Measurements from ENCODE around the gene DNMT3B. TPM values are rescaled to one million over a fixed set of nuclear protein-coding genes. Genes with fewer than 3 reads are reported as not detected.

DNMT3B gene
- polyA plus RNA-seq, 4 donors, result 0.45 to 2.3 (median 1.1) TPM; not detected in 1

DNA sequence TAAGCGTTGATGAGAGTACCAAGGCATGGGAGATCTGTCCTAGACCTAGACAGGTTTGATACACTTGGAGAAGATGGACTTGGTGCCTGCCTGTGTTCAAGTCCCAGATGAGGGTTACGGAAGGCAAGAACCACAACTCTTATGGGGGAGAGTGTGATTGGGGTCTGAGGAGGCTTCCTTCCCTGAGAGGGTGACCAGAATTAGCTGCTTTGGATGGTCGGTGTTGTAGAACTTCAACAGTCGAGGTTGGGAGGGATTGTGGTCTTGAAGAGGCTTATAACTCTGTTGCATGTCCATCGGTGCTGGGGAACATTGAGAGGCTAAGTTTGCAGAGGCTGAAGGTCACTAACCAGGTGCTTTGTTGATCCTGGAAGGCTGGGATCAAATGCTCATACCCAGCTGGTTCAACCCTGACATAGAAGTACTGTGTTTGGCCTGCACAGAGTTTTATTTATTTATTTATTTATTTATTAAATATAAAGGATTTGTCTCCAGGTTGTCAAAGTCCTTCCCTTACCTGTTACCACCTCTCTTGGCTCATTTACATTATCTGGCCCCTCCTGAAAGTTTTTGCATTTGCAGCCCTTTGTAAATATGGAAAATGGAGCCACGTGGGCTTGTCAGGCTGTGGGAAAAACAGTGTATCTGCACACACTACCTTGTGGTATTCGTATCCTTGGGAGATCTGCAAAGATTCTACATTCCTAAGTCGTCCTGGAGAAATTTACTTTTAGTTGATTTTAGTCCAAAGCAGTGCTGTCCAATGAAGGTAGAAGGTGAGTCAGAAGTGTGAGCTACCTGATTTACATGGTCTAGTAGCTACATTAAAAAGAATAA, 80.7 kb downstream of the DNMT3B start:
- Histone ChIP-seq H3K27ac (ENCODE audit: low read depth in 1 of 3, low read length in 2 of 3) (no peak overlapping the region), H3K4me3 (ENCODE audit: low read depth in 1 of 3, low read length in 3 of 3) (no peak overlapping the region), H3K27me3 (ENCODE audit: control insufficient read depth in 3 of 3, insufficient read depth in 3 of 3, low read length in 3 of 3) (no peaks in the 10 kb centered on the region), H3K36me3 (ENCODE audit: control insufficient read depth in 3 of 3, insufficient read depth in 2 of 3, low read depth in 1 of 3, low read length in 3 of 3) (peaks cover 25 to 43% (median 26%) of the 10 kb centered on the region in 3 donors), H3K4me1 (ENCODE audit: control insufficient read depth in 3 of 3, insufficient read depth in 2 of 3, low read depth in 1 of 3, low read length in 2 of 3) (no peaks in the 10 kb centered on the region), H3K9me3 (ENCODE audit: control insufficient read depth in 2 of 2, insufficient read depth in 1 of 2, low read depth in 1 of 2, low read length in 1 of 2) (no peaks in the 10 kb centered on the region)
- DNase-seq, result no peak
- WGBS, 3 donors, result 81 to 88% (median 84%) methylated on average over 8 of the region's 8 CpGs
- no peak for FAIRE-seq

DNA sequence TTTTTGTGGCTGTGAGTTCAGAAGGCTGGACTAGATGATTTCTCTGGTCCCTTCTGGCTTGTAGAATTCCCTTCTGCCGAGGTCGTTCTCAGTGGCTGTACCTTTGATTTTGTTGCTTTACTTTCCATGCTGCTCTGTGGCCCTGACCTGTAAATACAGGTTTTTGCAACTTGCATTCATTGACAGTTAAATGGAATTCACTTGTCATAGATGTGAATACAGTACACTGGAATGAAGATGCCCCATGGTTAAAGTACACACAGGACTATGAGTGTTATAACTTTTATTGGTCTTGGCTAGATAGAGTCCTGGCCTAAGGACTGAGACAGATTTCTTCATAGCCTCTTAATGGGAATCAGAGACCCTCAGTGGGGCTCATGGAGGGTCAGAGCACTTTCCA, 83.6 kb downstream of the DNMT3B start:
- H3K36me3 ChIP-seq (ENCODE audit: control insufficient read depth in 3 of 3, insufficient read depth in 2 of 3, low read depth in 1 of 3, low read length in 3 of 3), result peaks cover 14 to 37% (median 21%) of the 10 kb centered on the region in 3 donors
- 86 to 95% (median 89%) methylated on average over 2 of the region's 2 CpGs for WGBS, 3 donors
- FAIRE-seq, result no peak
- no peak overlapping the region for H3K4me3 ChIP-seq (ENCODE audit: low read depth in 1 of 3, low read length in 3 of 3)
- DNase-seq, result peak in 1 of 2 donors; percentile 40
- no peaks in the 10 kb centered on the region for H3K9me3 ChIP-seq (ENCODE audit: control insufficient read depth in 2 of 2, insufficient read depth in 1 of 2, low read depth in 1 of 2, low read length in 1 of 2)
- no peaks in the 10 kb centered on the region for H3K27me3 ChIP-seq (ENCODE audit: control insufficient read depth in 3 of 3, insufficient read depth in 3 of 3, low read length in 3 of 3)
- no peak overlapping the region for H3K27ac ChIP-seq (ENCODE audit: low read depth in 1 of 3, low read length in 2 of 3)
- no peaks in the 10 kb centered on the region for H3K4me1 ChIP-seq (ENCODE audit: control insufficient read depth in 3 of 3, insufficient read depth in 2 of 3, low read depth in 1 of 3, low read length in 2 of 3)

DNA sequence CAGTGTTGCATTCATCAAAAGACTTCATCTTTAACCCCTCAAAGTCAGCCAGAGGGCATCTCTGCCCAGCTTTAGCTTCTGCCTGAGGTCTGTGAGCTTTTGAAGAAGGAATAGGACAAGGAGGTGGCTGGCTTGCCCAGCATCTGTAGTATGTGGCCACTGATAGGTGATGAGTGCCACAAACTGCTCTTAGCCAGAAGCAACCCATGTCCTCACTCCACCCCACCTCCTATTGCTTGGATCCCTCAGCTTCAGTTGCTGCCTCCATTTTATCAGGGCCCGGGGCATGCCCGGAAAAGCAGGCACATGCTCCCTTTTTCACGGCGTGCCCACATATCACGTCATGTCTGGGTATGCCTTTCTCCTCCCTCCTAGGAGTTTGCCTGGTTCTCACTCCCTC, 84.7 kb downstream of the DNMT3B start:
- H3K4me1 ChIP-seq (ENCODE audit: control insufficient read depth in 3 of 3, insufficient read depth in 2 of 3, low read depth in 1 of 3, low read length in 2 of 3), result no peaks in the 10 kb centered on the region
- peaks cover 12 to 33% (median 21%) of the 10 kb centered on the region in 3 donors for H3K36me3 ChIP-seq (ENCODE audit: control insufficient read depth in 3 of 3, insufficient read depth in 2 of 3, low read depth in 1 of 3, low read length in 3 of 3)
- no peak overlapping the region for H3K4me3 ChIP-seq (ENCODE audit: low read depth in 1 of 3, low read length in 3 of 3)
- H3K9me3 ChIP-seq (ENCODE audit: control insufficient read depth in 2 of 2, insufficient read depth in 1 of 2, low read depth in 1 of 2, low read length in 1 of 2), result no peaks in the 10 kb centered on the region
- no peak overlapping the region for H3K27ac ChIP-seq (ENCODE audit: low read depth in 1 of 3, low read length in 2 of 3)
- no peaks in the 10 kb centered on the region for H3K27me3 ChIP-seq (ENCODE audit: control insufficient read depth in 3 of 3, insufficient read depth in 3 of 3, low read length in 3 of 3)
- WGBS, 3 donors, result 97 to 98% (median 98%) methylated on average over 5 of the region's 5 CpGs
- FAIRE-seq (no peak), DNase-seq (no peak)

DNA sequence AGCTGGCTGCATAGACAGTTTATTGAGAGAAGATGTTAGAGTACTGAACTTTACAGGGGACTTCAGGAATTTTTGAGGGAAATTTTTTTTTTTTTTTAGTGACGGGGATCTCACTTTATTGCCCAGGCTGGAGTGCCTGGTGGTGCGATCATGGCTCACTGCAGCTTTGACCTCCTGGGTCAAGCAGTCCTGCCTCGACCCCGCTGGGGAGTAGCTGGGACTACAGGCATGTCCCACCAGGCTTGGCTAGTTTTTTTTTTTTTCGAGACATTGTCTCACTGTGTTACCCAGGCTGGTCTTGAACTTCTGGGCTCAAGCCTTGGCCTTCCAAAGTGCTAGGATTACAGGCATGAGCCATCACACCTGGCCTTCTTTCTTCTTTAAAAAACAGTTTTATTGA, 85.8 kb downstream of the DNMT3B start:
- no peaks in the 10 kb centered on the region for H3K9me3 ChIP-seq (ENCODE audit: control insufficient read depth in 2 of 2, insufficient read depth in 1 of 2, low read depth in 1 of 2, low read length in 1 of 2)
- peaks cover 12 to 26% (median 18%) of the 10 kb centered on the region in 3 donors for H3K36me3 ChIP-seq (ENCODE audit: control insufficient read depth in 3 of 3, insufficient read depth in 2 of 3, low read depth in 1 of 3, low read length in 3 of 3)
- FAIRE-seq (no peak), DNase-seq (no peak)
- H3K4me3 ChIP-seq (ENCODE audit: low read depth in 1 of 3, low read length in 3 of 3), result no peak overlapping the region
- no peaks in the 10 kb centered on the region for H3K27me3 ChIP-seq (ENCODE audit: control insufficient read depth in 3 of 3, insufficient read depth in 3 of 3, low read length in 3 of 3)
- H3K27ac ChIP-seq (ENCODE audit: low read depth in 1 of 3, low read length in 2 of 3), result no peak overlapping the region
- 95 to 99% (median 96%) methylated on average over 5 of the region's 5 CpGs for WGBS, 3 donors
- no peaks in the 10 kb centered on the region for H3K4me1 ChIP-seq (ENCODE audit: control insufficient read depth in 3 of 3, insufficient read depth in 2 of 3, low read depth in 1 of 3, low read length in 2 of 3)

DNA sequence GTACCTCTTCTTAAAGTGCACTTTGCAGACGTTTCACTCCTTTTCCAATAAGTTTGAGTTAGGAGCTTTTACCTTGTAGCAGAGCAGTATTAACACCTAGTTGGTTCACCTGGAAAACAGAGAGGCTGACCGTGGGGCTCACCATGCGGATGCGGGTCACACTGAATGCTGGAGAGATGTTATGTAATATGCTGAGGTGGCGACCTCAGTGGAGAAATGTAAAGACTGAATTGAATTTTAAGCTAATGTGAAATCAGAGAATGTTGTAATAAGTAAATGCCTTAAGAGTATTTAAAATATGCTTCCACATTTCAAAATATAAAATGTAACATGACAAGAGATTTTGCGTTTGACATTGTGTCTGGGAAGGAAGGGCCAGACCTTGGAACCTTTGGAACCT, 86.7 kb downstream of the DNMT3B start:
- no peaks in the 10 kb centered on the region for H3K27me3 ChIP-seq (ENCODE audit: control insufficient read depth in 3 of 3, insufficient read depth in 3 of 3, low read length in 3 of 3)
- no peak for DNase-seq
- H3K9me3 ChIP-seq (ENCODE audit: control insufficient read depth in 2 of 2, insufficient read depth in 1 of 2, low read depth in 1 of 2, low read length in 1 of 2), result no peaks in the 10 kb centered on the region
- H3K27ac ChIP-seq (ENCODE audit: low read depth in 1 of 3, low read length in 2 of 3), result no peak overlapping the region
- no peaks in the 10 kb centered on the region for H3K4me1 ChIP-seq (ENCODE audit: control insufficient read depth in 3 of 3, insufficient read depth in 2 of 3, low read depth in 1 of 3, low read length in 2 of 3)
- FAIRE-seq, result no peak
- peaks cover 12 to 28% (median 18%) of the 10 kb centered on the region in 3 donors for H3K36me3 ChIP-seq (ENCODE audit: control insufficient read depth in 3 of 3, insufficient read depth in 2 of 3, low read depth in 1 of 3, low read length in 3 of 3)
- H3K4me3 ChIP-seq (ENCODE audit: low read depth in 1 of 3, low read length in 3 of 3), result no peak overlapping the region
- WGBS, 3 donors, result 89 to 91% (median 91%) methylated on average over 6 of the region's 6 CpGs

DNA sequence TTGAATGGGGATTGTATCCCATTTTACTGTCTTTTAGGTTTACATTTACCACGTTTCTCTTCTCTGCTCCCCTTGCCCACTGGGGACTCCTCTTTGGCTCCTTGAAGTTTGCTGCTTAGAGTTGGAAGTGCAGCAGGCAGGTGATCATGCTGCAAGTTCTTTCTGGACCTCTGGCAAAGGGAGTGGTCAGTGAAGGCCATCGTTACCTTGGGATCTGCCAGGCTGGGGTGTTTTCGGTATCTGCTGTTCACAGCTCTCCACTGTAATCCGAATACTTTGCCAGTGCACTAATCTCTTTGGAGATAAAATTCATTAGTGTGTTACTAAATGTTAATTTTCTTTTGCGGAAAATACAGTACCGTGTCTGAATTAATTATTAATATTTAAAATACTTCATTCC, 87.4 kb downstream of the DNMT3B start:
- FAIRE-seq, result no peak
- Histone ChIP-seq H3K9me3 (ENCODE audit: control insufficient read depth in 2 of 2, insufficient read depth in 1 of 2, low read depth in 1 of 2, low read length in 1 of 2) (no peaks in the 10 kb centered on the region), H3K36me3 (ENCODE audit: control insufficient read depth in 3 of 3, insufficient read depth in 2 of 3, low read depth in 1 of 3, low read length in 3 of 3) (peaks cover 12 to 26% (median 18%) of the 10 kb centered on the region in 3 donors), H3K27ac (ENCODE audit: low read depth in 1 of 3, low read length in 2 of 3) (no peak overlapping the region), H3K4me1 (ENCODE audit: control insufficient read depth in 3 of 3, insufficient read depth in 2 of 3, low read depth in 1 of 3, low read length in 2 of 3) (no peaks in the 10 kb centered on the region), H3K27me3 (ENCODE audit: control insufficient read depth in 3 of 3, insufficient read depth in 3 of 3, low read length in 3 of 3) (no peaks in the 10 kb centered on the region), H3K4me3 (ENCODE audit: low read depth in 1 of 3, low read length in 3 of 3) (no peak overlapping the region)
- no peak for DNase-seq
- 93 to 94% (median 94%) methylated on average over 6 of the region's 6 CpGs for WGBS, 3 donors

DNA sequence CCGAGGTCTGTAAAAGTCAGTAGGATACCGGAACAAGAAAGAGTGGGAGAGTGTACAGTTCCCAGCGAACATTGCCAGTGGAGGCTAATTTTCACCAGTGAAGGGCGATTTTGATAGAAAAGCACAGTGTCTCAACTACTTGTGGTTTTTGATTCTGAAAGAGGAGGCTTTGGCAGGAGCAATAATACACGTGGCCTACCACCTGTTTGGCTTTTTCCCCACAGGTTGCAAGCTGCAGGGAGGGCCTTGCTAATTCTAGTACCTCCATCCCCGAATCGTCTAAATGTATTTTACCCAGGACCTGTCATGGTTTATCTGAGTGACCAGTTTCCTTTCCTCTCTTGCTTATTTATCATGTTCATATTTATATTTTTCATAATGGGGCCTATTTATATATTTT, 93.2 kb downstream of the DNMT3B start:
- peaks cover 4 to 13% (median 6%) of the 10 kb centered on the region in 3 donors for H3K36me3 ChIP-seq (ENCODE audit: control insufficient read depth in 3 of 3, insufficient read depth in 2 of 3, low read depth in 1 of 3, low read length in 3 of 3)
- no peak overlapping the region for H3K4me3 ChIP-seq (ENCODE audit: low read depth in 1 of 3, low read length in 3 of 3)
- 82 to 85% (median 84%) methylated on average over 7 of the region's 7 CpGs for WGBS, 3 donors
- H3K27ac ChIP-seq (ENCODE audit: low read depth in 1 of 3, low read length in 2 of 3), result no peak overlapping the region
- FAIRE-seq, result no peak
- no peaks in the 10 kb centered on the region for H3K9me3 ChIP-seq (ENCODE audit: control insufficient read depth in 2 of 2, insufficient read depth in 1 of 2, low read depth in 1 of 2, low read length in 1 of 2)
- no peak for DNase-seq
- H3K27me3 ChIP-seq (ENCODE audit: control insufficient read depth in 3 of 3, insufficient read depth in 3 of 3, low read length in 3 of 3), result no peaks in the 10 kb centered on the region
- H3K4me1 ChIP-seq (ENCODE audit: control insufficient read depth in 3 of 3, insufficient read depth in 2 of 3, low read depth in 1 of 3, low read length in 2 of 3), result peaks cover 0 to 3% (median 0%) of the 10 kb centered on the region in 3 donors

DNA sequence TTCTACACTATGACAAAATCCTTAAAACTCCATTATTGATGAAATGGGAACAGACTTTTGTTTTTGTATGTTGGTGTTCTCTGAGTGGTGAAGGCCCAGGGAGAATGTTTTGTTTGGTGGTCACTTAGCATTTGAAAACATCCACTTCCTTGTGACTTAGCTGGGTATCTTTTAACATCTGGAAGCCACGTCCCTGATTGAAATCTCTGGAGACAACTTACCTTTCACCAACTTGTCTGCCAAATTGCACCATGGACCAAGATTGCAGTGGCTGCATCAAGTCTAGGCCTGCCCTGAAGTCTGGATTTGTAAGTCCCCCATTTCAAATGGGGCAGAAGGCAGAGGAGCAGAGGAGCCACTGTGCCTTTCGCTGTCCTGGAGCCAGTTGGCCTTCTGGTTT, 96.0 kb downstream of the DNMT3B start:
- FAIRE-seq (no peak), DNase-seq (no peak)
- Histone ChIP-seq H3K36me3 (ENCODE audit: control insufficient read depth in 3 of 3, insufficient read depth in 2 of 3, low read depth in 1 of 3, low read length in 3 of 3) (peaks cover 4 to 6% (median 6%) of the 10 kb centered on the region in 3 donors), H3K4me3 (ENCODE audit: low read depth in 1 of 3, low read length in 3 of 3) (no peak overlapping the region), H3K9me3 (ENCODE audit: control insufficient read depth in 2 of 2, insufficient read depth in 1 of 2, low read depth in 1 of 2, low read length in 1 of 2) (no peaks in the 10 kb centered on the region), H3K27ac (ENCODE audit: low read depth in 1 of 3, low read length in 2 of 3) (no peak overlapping the region), H3K27me3 (ENCODE audit: control insufficient read depth in 3 of 3, insufficient read depth in 3 of 3, low read length in 3 of 3) (no peaks in the 10 kb centered on the region), H3K4me1 (ENCODE audit: control insufficient read depth in 3 of 3, insufficient read depth in 2 of 3, low read depth in 1 of 3, low read length in 2 of 3) (peaks cover 0 to 3% (median 0%) of the 10 kb centered on the region in 3 donors)
- WGBS, 3 donors, result 77 to 90% (median 79%) methylated on average over 2 of the region's 2 CpGs

Measured in small intestine (tissue), 7 donors.